Measurements from ENCODE around the gene LMO7. TPM values are rescaled to one million over a fixed set of nuclear protein-coding genes. Genes with fewer than 3 reads are reported as not detected.

LMO7 gene
- total and polyA plus RNA-seq, 2 of the 13 experiments (the other 11 are each of a cell fraction or from before 2014, with no cell fraction given), result 34.0 to 121 TPM

DNA sequence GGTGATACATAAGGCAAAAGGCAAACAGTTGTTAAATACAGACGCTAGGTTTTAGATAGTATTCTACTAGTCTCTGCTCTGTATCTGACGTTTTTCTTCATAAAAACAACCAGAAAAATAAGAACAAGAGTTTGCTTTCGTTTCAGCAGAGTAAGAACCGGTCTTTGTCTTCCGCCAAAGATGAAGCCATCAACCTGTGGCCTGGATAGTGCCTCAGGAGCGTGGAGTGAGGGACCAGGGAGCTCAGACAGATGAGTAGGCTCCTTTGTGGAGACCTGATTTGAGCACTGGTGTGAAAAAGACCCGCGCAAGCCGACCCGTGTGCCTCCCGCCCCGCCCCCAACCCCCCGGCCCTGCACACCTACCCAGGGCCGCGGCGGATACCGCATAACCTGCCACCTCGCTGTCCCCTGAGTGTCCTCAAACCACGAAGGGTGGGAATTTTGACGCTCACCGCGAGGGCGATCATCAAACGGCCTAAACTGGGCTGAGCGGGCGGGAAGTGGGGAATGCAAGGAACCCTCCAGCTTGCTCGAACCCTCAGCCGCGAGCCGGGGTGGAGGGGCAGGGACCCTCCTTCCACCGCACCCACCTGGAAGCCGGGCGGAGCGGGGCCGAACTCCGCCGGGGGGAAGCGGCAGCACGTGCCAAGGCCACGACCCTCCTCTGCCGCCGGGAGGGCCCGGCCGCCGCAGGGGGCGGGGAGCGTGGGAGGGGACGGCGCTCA, 866 bp upstream of the LMO7 start (continued):
- TF ChIP-seq, protein P1, sequence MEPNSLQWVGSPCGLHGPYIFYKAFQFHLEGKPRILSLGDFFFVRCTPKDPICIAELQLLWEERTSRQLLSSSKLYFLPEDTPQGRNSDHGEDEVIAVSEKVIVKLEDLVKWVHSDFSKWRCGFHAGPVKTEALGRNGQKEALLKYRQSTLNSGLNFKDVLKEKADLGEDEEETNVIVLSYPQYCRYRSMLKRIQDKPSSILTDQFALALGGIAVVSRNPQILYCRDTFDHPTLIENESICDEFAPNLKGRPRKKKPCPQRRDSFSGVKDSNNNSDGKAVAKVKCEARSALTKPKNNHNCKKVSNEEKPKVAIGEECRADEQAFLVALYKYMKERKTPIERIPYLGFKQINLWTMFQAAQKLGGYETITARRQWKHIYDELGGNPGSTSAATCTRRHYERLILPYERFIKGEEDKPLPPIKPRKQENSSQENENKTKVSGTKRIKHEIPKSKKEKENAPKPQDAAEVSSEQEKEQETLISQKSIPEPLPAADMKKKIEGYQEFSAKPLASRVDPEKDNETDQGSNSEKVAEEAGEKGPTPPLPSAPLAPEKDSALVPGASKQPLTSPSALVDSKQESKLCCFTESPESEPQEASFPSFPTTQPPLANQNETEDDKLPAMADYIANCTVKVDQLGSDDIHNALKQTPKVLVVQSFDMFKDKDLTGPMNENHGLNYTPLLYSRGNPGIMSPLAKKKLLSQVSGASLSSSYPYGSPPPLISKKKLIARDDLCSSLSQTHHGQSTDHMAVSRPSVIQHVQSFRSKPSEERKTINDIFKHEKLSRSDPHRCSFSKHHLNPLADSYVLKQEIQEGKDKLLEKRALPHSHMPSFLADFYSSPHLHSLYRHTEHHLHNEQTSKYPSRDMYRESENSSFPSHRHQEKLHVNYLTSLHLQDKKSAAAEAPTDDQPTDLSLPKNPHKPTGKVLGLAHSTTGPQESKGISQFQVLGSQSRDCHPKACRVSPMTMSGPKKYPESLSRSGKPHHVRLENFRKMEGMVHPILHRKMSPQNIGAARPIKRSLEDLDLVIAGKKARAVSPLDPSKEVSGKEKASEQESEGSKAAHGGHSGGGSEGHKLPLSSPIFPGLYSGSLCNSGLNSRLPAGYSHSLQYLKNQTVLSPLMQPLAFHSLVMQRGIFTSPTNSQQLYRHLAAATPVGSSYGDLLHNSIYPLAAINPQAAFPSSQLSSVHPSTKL (CRISPR knock-in tag; IDR thresholded peaks at IDR 0.05), result peak; percentile 62; the same call in 1 of the 2 replicates
- TF ChIP-seq TP53 (CRISPR knock-in tag; conservative IDR thresholded peaks at IDR 0.05), result no peak
- TF ChIP-seq, protein P2, sequence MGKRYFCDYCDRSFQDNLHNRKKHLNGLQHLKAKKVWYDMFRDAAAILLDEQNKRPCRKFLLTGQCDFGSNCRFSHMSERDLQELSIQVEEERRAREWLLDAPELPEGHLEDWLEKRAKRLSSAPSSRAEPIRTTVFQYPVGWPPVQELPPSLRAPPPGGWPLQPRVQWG (CRISPR knock-in tag; IDR thresholded peaks at IDR 0.05; ENCODE audit: borderline replicate concordance, low read depth), result no peak
- no peak for TF ChIP-seq BRD4 (CRISPR knock-in tag; IDR thresholded peaks at IDR 0.05)
- peak; percentile 71; the same call in 1 of the 2 replicates for TF ChIP-seq SAFB2 (CRISPR knock-in tag; IDR thresholded peaks at IDR 0.05; ENCODE audit: borderline replicate concordance, low read depth)
- TF ChIP-seq SP1 (IDR thresholded peaks at IDR 0.05), result no peak
- peak; percentile 34; the same call in 1 of the 2 replicates for TF ChIP-seq SP1 (CRISPR knock-in tag; IDR thresholded peaks at IDR 0.05)
- peak; percentile 77; the same call in 1 of the 2 replicates for TF ChIP-seq ZFYVE20 (CRISPR knock-in tag; IDR thresholded peaks at IDR 0.05; ENCODE audit: borderline replicate concordance, low read depth)
- TF ChIP-seq ZNF274 (CRISPR knock-in tag; IDR thresholded peaks at IDR 0.05), result peak; percentile 79; the same call in 1 of the 2 replicates
- TF ChIP-seq ZNF292 (CRISPR knock-in tag; IDR thresholded peaks at IDR 0.05; ENCODE audit: borderline replicate concordance, low read depth), result no peak
- TF ChIP-seq ZNF253 (CRISPR knock-in tag; IDR thresholded peaks at IDR 0.05; ENCODE audit: borderline replicate concordance), result peak; percentile 77; the same call in 1 of the 2 replicates
- no peak for TF ChIP-seq HOXD1 (CRISPR knock-in tag; IDR thresholded peaks at IDR 0.05)
- TF ChIP-seq ZNF839 (CRISPR knock-in tag; IDR thresholded peaks at IDR 0.05; ENCODE audit: borderline replicate concordance), result peak; percentile 80; the same call in 1 of the 2 replicates
- TF ChIP-seq NR2F6 (IDR thresholded peaks at IDR 0.05), result no peak
- peak; percentile 55 for TF ChIP-seq NR2F6 (CRISPR knock-in tag; IDR thresholded peaks at IDR 0.05)
- no peak for TF ChIP-seq ZNF652 (CRISPR knock-in tag; IDR thresholded peaks at IDR 0.05; ENCODE audit: borderline replicate concordance, low read depth)
- TF ChIP-seq ARNT2 (CRISPR knock-in tag; IDR thresholded peaks at IDR 0.05; ENCODE audit: low read depth), result peak; percentile 80; the same call in 1 of the 2 replicates
- TF ChIP-seq DMAP1 (CRISPR knock-in tag; IDR thresholded peaks at IDR 0.05), result no peak; the same call in 1 of the 2 replicates
- 0 out of 2 replicates have a peak, but pooled peaks have one; percentile 8 for TF ChIP-seq TGIF2 (CRISPR knock-in tag; IDR thresholded peaks at IDR 0.05)
- peak; percentile 90 for TF ChIP-seq MXD3 (CRISPR knock-in tag; IDR thresholded peaks at IDR 0.05)
- TF ChIP-seq SRSF1 (optimal IDR thresholded peaks at IDR 0.05; ENCODE audit: low read depth, low read length), result no peak
- no peak for TF ChIP-seq CAMTA2 (CRISPR knock-in tag; IDR thresholded peaks at IDR 0.05; ENCODE audit: borderline replicate concordance)
- 0 out of 2 replicates have a peak, but pooled peaks have one; percentile 15 for TF ChIP-seq KLF12 (CRISPR knock-in tag; IDR thresholded peaks at IDR 0.05; ENCODE audit: borderline replicate concordance)
- peak; percentile 40; the same call in 1 of the 2 replicates for TF ChIP-seq IKZF5 (CRISPR knock-in tag; IDR thresholded peaks at IDR 0.05)

Measured in HepG2 (cell line).